K562 (cell line): ENCODE data around the gene CC2D2B. TPM values are rescaled to one million over a fixed set of nuclear protein-coding genes. Genes with fewer than 3 reads are reported as not detected.

Experiments used
- ATAC-seq: fragments of 200-7000 bp; cut with Tn5 transposase; 3 replicates; pipeline ENCODE4 v1.9.1; 2020; ENCODE audit warnings: moderate library complexity
- BruUV-seq: library from RNA; stranded (reverse); fragments of 400-500 nt; replicated peaks from 2 replicates; lab custom pipeline; 2021; lab: Mats Ljungman, UMichigan
- CTCF ChIA-PET: fragments of 300-600 bp; formaldehyde crosslinking; extraction: SDS; loops from one replicate; lab custom pipeline; 2021; ENCODE audit warnings: low intra/inter-chr PET ratio; lab: Yijun Ruan, JAX
- POLR2A ChIA-PET: fragments of 300-600, 350-650 bp; sonication (Branson Sonifier 250); formaldehyde crosslinking; extraction: SDS; loops from one replicate; lab custom pipeline; 2021; ENCODE audit warnings: antibody characterized with exemption, inconsistent platforms; lab: Yijun Ruan, JAX
- DNase-seq, 4 experiments: peaks; one replicate each; pipeline versions ENCODE4 v3.0.0 to v3.0.0-alpha.2; 2011 to 2018; ENCODE audit warnings: low spot score in 3 of 4, mixed read lengths in 3 of 4; ENCODE audit errors: extremely low read depth in 1 of 4
- FAIRE-seq: peaks from 2 replicates; lab custom pipeline; 2011; peaks lifted over from hg19 to GRCh38; lab: Jason Lieb, UNC
- H2AFZ ChIP-seq: 2 replicates; pipeline ENCODE4 v1.6.0; 2011; ENCODE audit warnings: low read depth, low read length, control low read depth, inconsistent platforms
- H3K27ac ChIP-seq: fragments of 200-600 bp; 3 replicates; pipeline ENCODE4 v1.8.0; 2011; ENCODE audit warnings: low read depth, mild to moderate bottlenecking, control low read depth, inconsistent platforms, low read length, moderate library complexity, mixed read lengths; ENCODE audit errors: extremely low read depth
- H3K27me3 ChIP-seq, 2 experiments: fragments of 300-600 bp in 1 of 2; 2 replicates in 1 of 2; 3 replicates in 1 of 2; pipeline versions ENCODE4 v1.6.0 to v1.8.0; 2011; ENCODE audit warnings: inconsistent platforms in 2 of 2, low read length in 2 of 2, mild to moderate bottlenecking in 1 of 2, mixed read lengths in 1 of 2, moderate library complexity in 1 of 2; ENCODE audit not compliant: control insufficient read depth in 2 of 2, insufficient read depth in 2 of 2
- H3K36me3 ChIP-seq: fragments of 300-600 bp; 3 replicates; pipeline ENCODE4 v1.8.0; 2011; ENCODE audit warnings: mild to moderate bottlenecking, low read length, inconsistent platforms; ENCODE audit not compliant: control insufficient read depth, insufficient read depth
- H3K4me1 ChIP-seq, 2 experiments: fragments of 200-600 bp in 1 of 2; replicated peaks in 1 of 2; 2 replicates in 1 of 2; 3 replicates in 1 of 2; pipeline versions ENCODE4 v1.5.1 to v1.8.0; 2011; ENCODE audit warnings: inconsistent platforms in 2 of 2, low read length in 2 of 2, mild to moderate bottlenecking in 1 of 2, mixed read lengths in 1 of 2, moderate library complexity in 1 of 2; ENCODE audit not compliant: control insufficient read depth in 2 of 2, insufficient read depth in 2 of 2
- H3K4me2 ChIP-seq: 2 replicates; pipeline ENCODE4 v1.6.1; 2011; ENCODE audit warnings: low read length, control low read depth, inconsistent platforms, mixed read lengths; ENCODE audit not compliant: insufficient read depth
- H3K4me3 ChIP-seq: fragments of 200-600 bp; sonication (generic), shearing (Covaris generic); 2 replicates; pipeline ENCODE4 v1.5.1; 2016; ENCODE audit warnings: control low read depth, inconsistent platforms
- H3K79me2 ChIP-seq: fragments of 200-600 bp; 3 replicates; pipeline ENCODE4 v1.8.0; 2011; ENCODE audit warnings: low read length, inconsistent platforms; ENCODE audit not compliant: control insufficient read depth, insufficient read depth
- H3K9ac ChIP-seq, 2 experiments: 2 replicates each; pipeline versions ENCODE4 v1.6.0 to v1.6.1; 2011; ENCODE audit warnings: low read depth in 2 of 2, low read length in 2 of 2, control low read depth in 1 of 2, inconsistent platforms in 1 of 2, mild to moderate bottlenecking in 1 of 2, mixed read lengths in 1 of 2; ENCODE audit not compliant: insufficient read depth in 1 of 2
- H3K9me1 ChIP-seq: one replicate; pipeline ENCODE4 v1.6.0; 2011; ENCODE audit warnings: inconsistent platforms, mild to moderate bottlenecking, low read length, moderate library complexity; ENCODE audit not compliant: control insufficient read depth, insufficient read depth
- H3K9me3 ChIP-seq: replicated peaks from 2 replicates; pipeline ENCODE4 v1.5.1; 2011; ENCODE audit warnings: low read depth, low read length, inconsistent platforms; ENCODE audit not compliant: control insufficient read depth, insufficient read depth
- H4K20me1 ChIP-seq: replicated peaks from 2 replicates; pipeline ENCODE4 v1.6.1; 2011; ENCODE audit warnings: low read length, inconsistent platforms, mixed read lengths; ENCODE audit not compliant: control insufficient read depth, insufficient read depth
- HDGF ChIP-seq: fragments of 450-650 bp; IDR thresholded peaks from 2 replicates; pipeline ENCODE4 v1.6.1; 2016
- HMG20B ChIP-seq: fragments of 250-450 bp; sonication (Bioruptor Pico); IDR thresholded peaks from 2 replicates; pipeline ENCODE4 v1.5.0; 2021; ENCODE audit warnings: mild to moderate bottlenecking
- SUPT5H ChIP-seq: fragments of 450-650 bp; IDR thresholded peaks from 2 replicates; pipeline ENCODE4 v1.6.1; 2016
- ZNF766 ChIP-seq: fragments of 200-800 bp; sonication (Bioruptor generic); conservative IDR thresholded peaks from 2 replicates; pipeline ENCODE4 v1.6.1; 2016; ENCODE audit warnings: missing genetic modification characterization, missing compliant biosample characterization
- whole genome bisulfite sequencing: fragments of 100-300 bp; shearing (Covaris generic); methylation state at CpG from one replicate; pipeline ENCODE4 v1.1.6; 2016; ENCODE audit warnings: low coverage, mixed read lengths; ENCODE audit not compliant: insufficient coverage; ENCODE audit errors: missing lambda C conversion rate; 5-methylcytosine and 5-hydroxymethylcytosine counted together
- in situ Hi-C: fragments of 300-500 bp; cut with MboI; formaldehyde crosslinking; loops from 4 replicates; pipeline ENCODE4 v1.15.0; 2018; ENCODE audit warnings: inconsistent platforms, mixed read lengths
- intact Hi-C: fragments of 100-400 bp; cut with micrococcal nuclease; formaldehyde crosslinking; loops from 2 replicates; pipeline ENCODE4 v1.14.2; 2022
- polyA plus RNA-seq, 8 experiments: library from polyadenylated mRNA; depleted of rRNA in 4 of 8; stranded (reverse) in 5 of 8; unstranded in 3 of 8; fragments of >200 nt; fragmentation: Nextera tagmentation in 2 of 8; fragmentation: Illumina TruSeq in 1 of 8; extraction: Ambion mirVana in 2 of 8; extraction: Trizol in 1 of 8; gene quantifications; 2 replicates each; pipeline versions ENCODE4 v1.2.1 to v1.2.3, GENCODE V29; 2011 to 2014; ENCODE audit warnings: inconsistent platforms in 1 of 8, missing spikeins in 1 of 8
- total RNA-seq, 7 experiments: library from RNA; depleted of rRNA in 6 of 7; stranded (reverse); fragments of >200 nt in 6 of 7; fragmentation: Illumina TruSeq in 2 of 7; extraction: Trizol in 2 of 7; gene quantifications; 2 replicates each; pipeline versions ENCODE4 v1.2.1 to v1.2.3, GENCODE V29; 2011 to 2021; ENCODE audit warnings: low replicate concordance in 1 of 7
- TF ChIP-seq, protein P1 (sequence below): fragments of 250-450 bp; sonication (Bioruptor Pico); IDR thresholded peaks from 2 replicates; pipeline ENCODE4 v1.8.0; 2022; ENCODE audit warnings: moderate library complexity, mild to moderate bottlenecking, inconsistent platforms

The CC2D2B gene
- total and polyA plus RNA-seq, 9 of the 15 experiments (the other 6 are each of a cell fraction or from before 2014, with no cell fraction given), result 0.10 to 0.34 (median 0.20) TPM; not detected in 5

DNA sequence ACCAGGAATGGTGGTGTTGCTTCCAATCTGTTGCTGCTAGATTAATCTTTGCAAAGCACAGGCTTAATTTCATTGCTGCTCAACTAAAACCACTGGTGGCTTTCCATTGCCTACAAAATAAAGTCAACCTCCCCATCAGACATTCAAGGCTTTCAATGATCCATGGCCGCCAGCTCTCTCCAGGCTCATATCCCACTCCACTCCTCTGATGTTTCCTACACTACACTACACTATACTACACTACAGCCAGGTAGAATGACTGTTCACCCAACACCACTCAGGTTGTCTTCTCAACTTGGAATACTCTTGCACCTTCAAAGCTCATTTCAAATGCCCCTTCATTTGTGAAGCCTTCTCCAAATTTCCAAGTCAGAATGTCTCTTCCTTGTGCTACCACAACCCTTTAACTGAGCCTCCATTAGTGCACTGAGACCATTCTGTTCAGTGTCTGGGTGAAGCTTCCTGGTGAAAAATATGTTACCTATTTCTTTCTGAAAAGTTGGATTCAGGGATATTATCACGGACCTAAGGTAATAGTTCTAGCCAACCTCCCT lies 35.5 kb upstream of the CC2D2B start:
- no peak overlapping the region for H3K4me2 ChIP-seq
- POLR2A ChIA-PET, result interaction anchor here (0.6 kb wide), 1 partner anchor 384 kb away, joined by 3 read pairs; no protein-coding TSS in a partner anchor
- in situ Hi-C loops, result no loop called here

DNA sequence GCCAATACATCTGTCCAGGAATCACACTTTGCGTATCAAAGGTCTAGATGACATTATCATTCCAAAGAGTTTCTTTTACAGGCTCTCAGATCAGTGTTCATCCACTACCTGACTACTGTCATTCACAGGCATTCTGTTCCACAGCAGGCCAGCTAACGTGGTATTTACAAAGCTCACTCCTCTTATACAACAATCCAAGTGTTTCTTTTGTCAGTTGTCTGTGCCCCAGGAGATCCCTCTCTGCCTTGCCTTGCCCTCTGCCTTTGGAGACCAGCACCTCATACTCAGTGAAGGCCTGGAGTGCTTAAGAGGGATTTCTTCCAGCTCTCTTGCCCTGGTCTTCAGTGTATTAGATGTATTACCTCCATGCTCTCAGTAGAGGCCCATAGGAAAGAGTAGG lies 34.6 kb upstream of the CC2D2B start:
- ChIA-PET CTCF (no interaction called here), POLR2A (no interaction called here)
- H3K27me3 ChIP-seq, result no peaks in the 10 kb centered on the region
- H4K20me1 ChIP-seq, result no peaks in the 10 kb centered on the region
- TF ChIP-seq, protein P1, sequence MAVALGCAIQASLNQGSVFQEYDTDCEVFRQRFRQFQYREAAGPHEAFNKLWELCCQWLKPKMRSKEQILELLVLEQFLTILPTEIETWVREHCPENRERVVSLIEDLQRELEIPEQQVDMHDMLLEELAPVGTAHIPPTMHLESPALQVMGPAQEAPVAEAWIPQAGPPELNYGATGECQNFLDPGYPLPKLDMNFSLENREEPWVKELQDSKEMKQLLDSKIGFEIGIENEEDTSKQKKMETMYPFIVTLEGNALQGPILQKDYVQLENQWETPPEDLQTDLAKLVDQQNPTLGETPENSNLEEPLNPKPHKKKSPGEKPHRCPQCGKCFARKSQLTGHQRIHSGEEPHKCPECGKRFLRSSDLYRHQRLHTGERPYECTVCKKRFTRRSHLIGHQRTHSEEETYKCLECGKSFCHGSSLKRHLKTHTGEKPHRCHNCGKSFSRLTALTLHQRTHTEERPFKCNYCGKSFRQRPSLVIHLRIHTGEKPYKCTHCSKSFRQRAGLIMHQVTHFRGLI (CRISPR knock-in tag), result no peak
- no peak overlapping the region for H3K4me3 ChIP-seq
- DNase-seq (no peak), FAIRE-seq (no peak), ATAC-seq (no peak)
- WGBS, result 94% methylated on average over 2 of the region's 2 CpGs
- H3K9me3 ChIP-seq, result no peaks in the 10 kb centered on the region
- no peaks in the 10 kb centered on the region for H3K79me2 ChIP-seq
- intact Hi-C loops (no loop called here), in situ Hi-C loops (no loop called here)
- peaks cover 20% of the 10 kb centered on the region; the same call in 1 of the 3 replicates for H3K36me3 ChIP-seq
- no peak overlapping the region for H3K9ac ChIP-seq
- H3K4me2 ChIP-seq, result no peak overlapping the region
- no peaks in the 10 kb centered on the region for H3K9me1 ChIP-seq
- H2AFZ ChIP-seq, result no peak overlapping the region
- H3K4me1 ChIP-seq, result no peaks in the 10 kb centered on the region
- no TSS peak for BruUV-seq
- no peak overlapping the region for H3K27ac ChIP-seq

More for the DNA sequence above, 35.5 kb upstream of the CC2D2B start:
- no peaks in the 10 kb centered on the region for H3K9me1 ChIP-seq
- no peak overlapping the region for H2AFZ ChIP-seq
- 92% methylated on average over 2 of the region's 2 CpGs for WGBS
- no peaks in the 10 kb centered on the region for H3K4me1 ChIP-seq
- TF ChIP-seq SUPT5H, result no peak
- TF ChIP-seq ZNF766 (CRISPR knock-in tag), result no peak
- TF ChIP-seq HDGF, result no peak
- TF ChIP-seq HMG20B, result no peak
- DNase-seq (no peak), ATAC-seq (no peak), FAIRE-seq (no peak)
- intact Hi-C loops, result no loop called here
- H3K27ac ChIP-seq, result no peak overlapping the region
- no peaks in the 10 kb centered on the region for H3K79me2 ChIP-seq
- no peaks in the 10 kb centered on the region for H4K20me1 ChIP-seq
- no peak overlapping the region for H3K9ac ChIP-seq
- no TSS peak for BruUV-seq
- H3K27me3 ChIP-seq, result no peaks in the 10 kb centered on the region
- no peaks in the 10 kb centered on the region for H3K9me3 ChIP-seq
- CTCF ChIA-PET, result no interaction called here
- H3K36me3 ChIP-seq, result peaks cover 20% of the 10 kb centered on the region; the same call in 1 of the 3 replicates
- H3K4me3 ChIP-seq, result no peak overlapping the region
